ENCODE results near the gene ARAP1.

- TF ChIP-seq, protein P1, sequence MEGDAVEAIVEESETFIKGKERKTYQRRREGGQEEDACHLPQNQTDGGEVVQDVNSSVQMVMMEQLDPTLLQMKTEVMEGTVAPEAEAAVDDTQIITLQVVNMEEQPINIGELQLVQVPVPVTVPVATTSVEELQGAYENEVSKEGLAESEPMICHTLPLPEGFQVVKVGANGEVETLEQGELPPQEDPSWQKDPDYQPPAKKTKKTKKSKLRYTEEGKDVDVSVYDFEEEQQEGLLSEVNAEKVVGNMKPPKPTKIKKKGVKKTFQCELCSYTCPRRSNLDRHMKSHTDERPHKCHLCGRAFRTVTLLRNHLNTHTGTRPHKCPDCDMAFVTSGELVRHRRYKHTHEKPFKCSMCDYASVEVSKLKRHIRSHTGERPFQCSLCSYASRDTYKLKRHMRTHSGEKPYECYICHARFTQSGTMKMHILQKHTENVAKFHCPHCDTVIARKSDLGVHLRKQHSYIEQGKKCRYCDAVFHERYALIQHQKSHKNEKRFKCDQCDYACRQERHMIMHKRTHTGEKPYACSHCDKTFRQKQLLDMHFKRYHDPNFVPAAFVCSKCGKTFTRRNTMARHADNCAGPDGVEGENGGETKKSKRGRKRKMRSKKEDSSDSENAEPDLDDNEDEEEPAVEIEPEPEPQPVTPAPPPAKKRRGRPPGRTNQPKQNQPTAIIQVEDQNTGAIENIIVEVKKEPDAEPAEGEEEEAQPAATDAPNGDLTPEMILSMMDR (IDR thresholded peaks at IDR 0.05; ENCODE audit: low read length), result no peak
- no peak for TF ChIP-seq EZH2phosphoT487 (IDR thresholded peaks at IDR 0.05; ENCODE audit: low read length)
- TF ChIP-seq EZH2 (optimal IDR thresholded peaks at IDR 0.05; ENCODE audit: low read depth, low read length), result no peak
Observed at GRCh38 chr11:72730243-72730642, 22.0 kb downstream of the ARAP1 start.
